ENCODE measurements around the gene ECE1. TPM values are rescaled to one million over a fixed set of nuclear protein-coding genes. Genes with fewer than 3 reads are reported as not detected.

The ECE1 gene
- total and polyA plus RNA-seq, 2 of the 4 experiments (the other 2 are of a cell fraction) = 61.8 to 124 TPM

DNA sequence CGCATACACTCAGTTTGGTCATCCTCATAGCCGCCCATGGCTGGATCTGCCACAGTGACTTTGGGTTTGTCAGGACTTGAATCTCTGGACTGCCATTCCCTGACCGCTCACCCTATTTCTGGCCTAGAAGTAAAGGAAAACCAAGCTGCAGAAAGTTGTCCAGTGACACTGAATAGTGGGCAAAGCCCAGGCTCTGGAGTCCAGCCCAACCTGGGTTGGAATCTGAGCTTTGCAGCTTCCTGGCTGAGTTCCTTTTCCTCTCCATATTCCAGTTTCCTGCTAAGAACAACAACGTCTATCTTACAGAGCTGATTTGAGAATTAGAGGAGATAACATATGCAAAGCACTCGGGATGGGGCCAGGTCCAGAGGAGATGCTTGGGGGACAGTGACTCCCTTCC, 98.0 kb downstream of the ECE1 start:
- POLR2A ChIA-PET (ENCODE audit: unreplicated experiment) = no interaction called here
- 0 out of 2 replicates have a peak overlapping the region, but pooled peaks have one; percentile 0 for H4K5ac ChIP-seq (ENCODE audit: low read depth, low read length)
- dilution Hi-C loops (cut with HindIII; ENCODE audit: low sequenced_read_pairs, unreplicated experiment) (no loop called here), in situ Hi-C loops (cut with MboI; ENCODE audit: low sequenced_read_pairs) (loop anchor here (10.0 kb wide), 2 partner anchors 207 to 407 kb away; partner anchors contain the start of gene HP1BP3), intact Hi-C loops (cut with micrococcal nuclease) (loop anchor here (10.0 kb wide), 2 partner anchors 247 to 667 kb away; no protein-coding TSS in a partner anchor)
- H2AFZ ChIP-seq (replicated peaks; ENCODE audit: low read length, poor library complexity) = peak overlapping the region; percentile 34
- H3K9ac ChIP-seq (ENCODE audit: low read depth, low read length) = no peak overlapping the region
- H3K27me3 ChIP-seq (ENCODE audit: control insufficient read depth, insufficient read depth, low read length) = no peaks in the 10 kb centered on the region
- H3K36me3 ChIP-seq (ENCODE audit: control insufficient read depth, insufficient read depth, low read length) = no peaks in the 10 kb centered on the region
- peak overlapping the region; percentile 6 for H2AK9ac ChIP-seq (replicated peaks; ENCODE audit: low read depth, low read length, poor library complexity)
- BruUV-seq (replicated peaks) = no TSS peak
- DNase-seq = no peak
- H2BK5ac ChIP-seq (ENCODE audit: low read depth, low read length, poor library complexity, severe bottlenecking) = no peak overlapping the region
- H4K8ac ChIP-seq (ENCODE audit: low read depth in 2 of 2, low read length in 2 of 2) = peak overlapping the region in 1 of 2 experiments; percentile 4; a peak in 1 of 4 replicates
- 0 out of 2 replicates have a peak, but pooled peaks cover 2% of the 10 kb centered on the region for H3K4me1 ChIP-seq (ENCODE audit: control insufficient read depth, insufficient read depth, low read length)
- H3K4ac ChIP-seq (ENCODE audit: low read depth, low read length) = no peak overlapping the region
- H3K14ac ChIP-seq (replicated peaks; ENCODE audit: low read depth, low read length) = no peak overlapping the region
- H2BK15ac ChIP-seq (ENCODE audit: low read depth, low read length) = no peak overlapping the region
- H3K9me3 ChIP-seq (ENCODE audit: control insufficient read depth, insufficient read depth, low read length) = no peaks in the 10 kb centered on the region
- WGBS, 2 experiments (ENCODE audit: extremely low coverage in 2 of 2, insufficient read length in 1 of 2) = 72% methylated on average over 2 of the region's 5 CpGs; no CpG with 5 or more reads in 1 of the 2 experiments
- no peak overlapping the region for H3K56ac ChIP-seq (ENCODE audit: extremely low read depth, insufficient read depth, low read length)
- H4K20me1 ChIP-seq (ENCODE audit: insufficient read depth, low read length) = no peaks in the 10 kb centered on the region
- no peak overlapping the region for H3K4me3 ChIP-seq (ENCODE audit: insufficient read depth, low read depth, low read length)
- no peak overlapping the region for H3K23ac ChIP-seq (ENCODE audit: low read depth, low read length)
- H3K4me2 ChIP-seq (ENCODE audit: low read depth, low read length) = no peak overlapping the region
- 0 out of 2 replicates have a peak, but pooled peaks cover 4% of the 10 kb centered on the region for H3K9me1 ChIP-seq (ENCODE audit: insufficient read depth, low read length)
- no peak overlapping the region for H3K18ac ChIP-seq (ENCODE audit: low read depth, low read length)
- H2AK5ac ChIP-seq (ENCODE audit: low read depth, low read length) = no peak overlapping the region
- no peak overlapping the region for H3K27ac ChIP-seq (ENCODE audit: insufficient read depth, low read length)
- ATAC-seq (ENCODE audit: low read depth) = no peak
- CTCF ChIA-PET = interaction anchor here (0.6 to 1.1 kb wide), 4 partner anchors 17 to 499 kb away, joined by 3 to 5 read pairs (median 3); no protein-coding TSS in a partner anchor
- no peaks in the 10 kb centered on the region for H3K79me1 ChIP-seq (ENCODE audit: low read depth in 1 of 2, low read length in 2 of 2)
- no peak overlapping the region for H4K91ac ChIP-seq (ENCODE audit: insufficient read depth, low read depth, low read length)
- TF ChIP-seq RFX5 (IDR thresholded peaks at IDR 0.05; ENCODE audit: low read depth, low read length) = no peak
- TF ChIP-seq CEBPB (IDR thresholded peaks at IDR 0.05; ENCODE audit: low read depth, low read length) = no peak
- TF ChIP-seq MXI1 (IDR thresholded peaks at IDR 0.05; ENCODE audit: borderline replicate concordance, low read depth, low read length) = no peak
- no peak for TF ChIP-seq NFE2L2 (IDR thresholded peaks at IDR 0.05; ENCODE audit: low read depth, low read length)
- TF ChIP-seq MAZ (IDR thresholded peaks at IDR 0.05; ENCODE audit: borderline replicate concordance, low read depth, low read length) = no peak
- TF ChIP-seq, protein P1, sequence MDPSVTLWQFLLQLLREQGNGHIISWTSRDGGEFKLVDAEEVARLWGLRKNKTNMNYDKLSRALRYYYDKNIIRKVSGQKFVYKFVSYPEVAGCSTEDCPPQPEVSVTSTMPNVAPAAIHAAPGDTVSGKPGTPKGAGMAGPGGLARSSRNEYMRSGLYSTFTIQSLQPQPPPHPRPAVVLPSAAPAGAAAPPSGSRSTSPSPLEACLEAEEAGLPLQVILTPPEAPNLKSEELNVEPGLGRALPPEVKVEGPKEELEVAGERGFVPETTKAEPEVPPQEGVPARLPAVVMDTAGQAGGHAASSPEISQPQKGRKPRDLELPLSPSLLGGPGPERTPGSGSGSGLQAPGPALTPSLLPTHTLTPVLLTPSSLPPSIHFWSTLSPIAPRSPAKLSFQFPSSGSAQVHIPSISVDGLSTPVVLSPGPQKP (IDR thresholded peaks at IDR 0.05; ENCODE audit: borderline replicate concordance, low read depth, low read length) = no peak
- TF ChIP-seq CHD1 (IDR thresholded peaks at IDR 0.05; ENCODE audit: low read depth, low read length) = no peak
- TF ChIP-seq FOS (IDR thresholded peaks at IDR 0.05; ENCODE audit: low read depth, low read length) = no peak
- no peak overlapping the region for H2BK120ac ChIP-seq (ENCODE audit: low read depth, low read length)
- no peak overlapping the region for H2BK20ac ChIP-seq (ENCODE audit: low read depth, low read length)

Data from IMR-90 (cell line).